ENCODE results near the gene AARS2.

Gene AARS2

DNA sequence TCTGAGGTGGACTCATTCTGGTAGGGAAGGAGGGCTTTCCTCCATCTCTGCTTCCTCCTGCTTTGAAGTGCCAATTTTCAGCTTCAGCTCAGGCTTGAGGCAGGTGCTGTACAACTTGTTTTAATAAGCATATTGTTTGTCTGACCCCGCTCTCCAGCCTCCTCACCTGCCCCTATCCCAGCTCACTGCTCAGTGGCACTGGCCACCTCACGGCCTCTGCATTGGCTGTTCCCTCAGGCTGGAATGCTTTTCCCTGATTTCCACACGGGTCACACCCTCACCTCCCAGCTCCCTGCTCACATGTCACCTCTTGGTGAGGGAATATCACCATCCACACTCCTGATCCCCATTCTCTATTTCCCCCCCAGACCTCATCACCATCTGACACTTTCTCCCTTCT lies 14.3 kb downstream of the AARS2 start:
- no peak for DNase-seq

GRCh38 chr6:44298055-44298803 lies 14.9 kb downstream of the AARS2 start:
- no peak for DNase-seq

DNA sequence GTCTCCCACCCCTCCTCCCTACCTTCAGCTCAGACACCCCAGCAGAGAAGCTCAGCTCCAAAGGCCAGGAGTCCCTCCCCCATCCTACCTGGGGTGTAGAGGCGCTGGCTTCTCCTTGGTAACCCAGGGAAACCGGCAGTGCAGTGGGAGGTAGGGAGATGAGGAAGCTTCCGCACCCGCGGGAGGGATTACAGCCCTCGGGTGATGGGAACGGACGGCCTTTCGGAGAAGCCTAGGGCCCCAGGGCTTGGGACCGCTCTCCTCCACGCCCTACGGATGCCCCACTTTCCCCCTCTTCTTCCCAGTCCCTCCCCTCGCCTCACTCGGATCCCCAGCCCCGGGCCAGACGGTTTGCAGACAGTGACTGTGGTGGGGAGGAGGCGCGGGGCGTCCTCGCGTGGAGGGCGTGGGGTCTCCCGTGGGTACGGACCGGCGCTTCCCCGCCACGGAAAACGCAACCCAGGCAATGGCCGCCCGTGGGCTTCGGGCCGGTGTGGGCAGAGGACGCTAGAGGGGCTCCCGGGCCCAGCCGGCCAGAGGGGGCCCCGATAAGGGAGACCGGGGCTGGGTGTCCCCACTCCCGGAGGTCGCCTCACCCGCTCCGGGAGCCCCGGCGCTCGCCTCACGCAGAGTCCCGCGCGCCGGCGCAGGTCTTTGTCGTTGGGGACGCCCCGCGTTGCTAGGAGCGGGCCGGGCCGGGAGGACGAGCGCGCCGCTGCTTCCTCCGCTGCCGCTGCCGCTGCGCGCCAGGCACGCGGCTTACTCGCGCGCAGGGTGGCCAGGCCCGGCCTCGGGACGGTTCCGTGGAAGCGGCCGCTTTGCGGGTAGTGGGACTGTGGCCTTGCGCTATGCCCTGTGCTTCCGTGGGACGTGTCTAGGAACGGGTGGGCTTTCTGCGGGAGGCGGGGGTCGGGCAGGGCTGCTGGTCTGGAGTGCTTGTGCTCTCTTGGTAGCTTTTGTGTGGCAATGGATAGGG lies 15.8 kb downstream of the AARS2 start:
- peak; percentile 30 for DNase-seq

DNA sequence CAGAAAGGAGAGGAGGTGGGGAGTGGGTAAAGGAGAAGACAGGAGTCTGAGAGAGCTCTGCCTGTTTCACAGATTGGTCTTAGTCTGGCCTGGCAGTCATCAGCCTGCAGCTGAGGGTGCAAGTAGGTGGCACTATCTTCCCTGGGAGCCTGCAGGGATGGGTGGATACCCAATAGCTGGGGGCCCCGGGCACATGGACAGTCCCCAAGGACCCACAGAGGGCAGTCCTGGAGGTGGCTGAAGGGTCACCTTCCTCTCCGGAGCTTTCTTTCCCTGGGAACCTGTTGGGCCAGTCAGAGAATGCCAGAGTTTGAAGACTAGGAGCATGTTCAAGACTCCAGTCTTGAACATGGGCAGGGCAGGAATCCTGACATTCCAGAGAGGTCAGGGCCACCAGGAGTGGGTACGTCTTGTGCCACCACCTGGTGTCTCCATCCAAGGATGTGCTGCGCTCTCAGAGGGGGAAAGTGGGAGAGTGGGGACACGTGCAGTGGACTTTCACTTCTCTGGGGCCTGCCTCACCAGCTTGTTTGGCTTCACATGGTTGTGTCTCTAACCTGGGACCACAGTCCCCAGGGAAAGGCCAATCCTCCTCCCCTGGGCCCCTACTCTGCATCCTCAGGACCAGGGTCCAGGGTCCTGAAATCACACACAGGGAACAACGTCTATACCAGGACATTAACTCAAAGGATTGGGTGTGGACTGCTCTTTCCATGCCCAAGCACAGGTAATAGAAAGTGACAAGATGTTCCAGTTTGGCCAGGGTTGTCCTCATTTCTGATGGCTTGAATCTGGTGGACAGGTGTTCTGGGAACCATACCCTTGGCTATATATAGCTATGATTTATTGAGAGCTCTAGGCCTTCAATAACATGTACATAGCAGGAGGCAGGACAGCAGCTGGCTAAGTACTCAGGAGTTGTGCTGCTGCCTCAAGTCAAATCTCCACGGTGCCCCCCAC lies 18.0 kb downstream of the AARS2 start:
- no peak for DNase-seq

GRCh38 chr6:44292661-44293365 lies 20.3 kb downstream of the AARS2 start:
- no peak for DNase-seq

DNA sequence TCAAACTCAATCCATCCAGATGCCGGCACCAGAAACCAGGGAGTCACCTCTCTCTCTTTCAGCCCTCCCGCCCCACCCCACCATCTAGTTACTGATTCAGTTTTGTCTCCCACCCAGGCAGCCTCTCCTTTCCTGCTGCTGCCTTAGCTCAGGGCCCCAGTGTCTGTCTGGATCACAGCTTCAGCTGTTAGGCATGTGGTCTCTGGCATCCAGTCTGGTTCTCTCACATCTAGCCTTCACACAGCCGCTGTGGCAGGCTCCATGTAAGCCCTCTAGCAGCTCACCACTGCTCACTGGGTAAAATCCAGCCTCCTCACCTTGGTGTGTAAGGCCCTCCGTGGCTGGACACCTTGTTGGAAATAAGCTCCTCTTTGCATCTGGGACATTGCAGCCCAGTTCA lies 21.3 kb downstream of the AARS2 start:
- no peak for DNase-seq

DNA sequence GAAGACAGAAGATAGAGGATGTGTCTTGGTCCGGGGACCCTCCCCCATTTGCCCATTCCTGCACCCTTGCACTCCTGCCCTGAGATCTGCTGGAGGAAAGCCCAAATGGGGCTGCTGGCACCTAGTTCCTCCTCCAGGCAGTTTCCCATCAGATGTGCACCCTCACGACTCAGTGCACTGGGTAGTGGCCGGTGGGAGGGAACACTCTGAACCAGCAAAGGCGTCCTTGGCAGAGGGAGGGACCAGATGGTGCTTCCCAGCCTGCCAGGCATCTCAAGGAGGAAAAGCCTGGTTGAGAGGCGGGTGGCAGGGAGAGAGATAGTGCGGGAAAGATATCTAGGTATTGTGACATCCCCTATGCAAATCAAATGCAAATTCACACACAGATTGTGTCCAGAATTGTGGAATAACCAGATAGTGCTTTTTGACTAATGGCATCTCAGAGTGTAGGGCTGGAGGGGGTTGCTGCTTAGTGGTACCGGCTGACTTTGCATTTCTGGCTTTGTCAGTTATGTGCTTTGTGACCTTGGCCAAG lies 23.4 kb downstream of the AARS2 start:
- DNase-seq, result no peak

GRCh38 chr6:44286747-44287146 lies 26.4 kb downstream of the AARS2 start:
- no peak for DNase-seq

GRCh38 chr6:44286285-44286565 lies 26.9 kb downstream of the AARS2 start:
- no peak for DNase-seq

DNA sequence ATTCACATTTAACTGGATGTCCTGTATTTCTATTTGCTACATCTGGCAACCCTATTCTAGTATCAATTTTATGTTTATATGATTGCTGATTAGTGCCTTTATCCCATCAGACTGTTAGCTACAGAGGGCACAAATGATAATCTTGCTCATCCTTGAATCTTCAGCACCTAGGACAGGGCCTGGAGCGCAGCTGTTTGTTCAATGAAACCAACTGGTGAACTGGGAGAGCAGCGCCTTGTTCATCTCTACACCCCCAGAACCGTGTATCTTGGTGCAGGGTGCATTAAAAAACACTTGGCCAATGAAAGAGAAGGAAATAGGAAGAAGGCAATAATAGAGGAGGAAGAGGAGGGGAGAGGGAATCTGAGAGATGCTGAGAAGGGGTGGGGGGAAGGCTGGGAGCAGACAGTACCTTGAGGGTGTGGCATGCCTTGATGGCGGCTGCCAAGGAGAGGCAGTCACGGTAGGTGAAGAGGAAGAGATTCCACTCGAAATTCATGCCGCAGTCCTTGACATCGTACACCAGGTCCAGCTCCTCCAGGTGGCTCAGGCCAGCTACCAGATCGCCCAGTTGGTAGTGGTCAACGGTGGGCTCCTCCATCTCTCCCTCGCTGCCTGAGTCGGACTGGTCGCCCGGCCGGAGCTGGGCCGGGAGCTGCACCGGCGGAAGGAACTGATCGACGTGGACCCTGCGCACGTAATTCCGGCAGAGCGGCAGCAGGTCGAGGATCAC lies 27.4 kb downstream of the AARS2 start:
- no peak for DNase-seq

DNA sequence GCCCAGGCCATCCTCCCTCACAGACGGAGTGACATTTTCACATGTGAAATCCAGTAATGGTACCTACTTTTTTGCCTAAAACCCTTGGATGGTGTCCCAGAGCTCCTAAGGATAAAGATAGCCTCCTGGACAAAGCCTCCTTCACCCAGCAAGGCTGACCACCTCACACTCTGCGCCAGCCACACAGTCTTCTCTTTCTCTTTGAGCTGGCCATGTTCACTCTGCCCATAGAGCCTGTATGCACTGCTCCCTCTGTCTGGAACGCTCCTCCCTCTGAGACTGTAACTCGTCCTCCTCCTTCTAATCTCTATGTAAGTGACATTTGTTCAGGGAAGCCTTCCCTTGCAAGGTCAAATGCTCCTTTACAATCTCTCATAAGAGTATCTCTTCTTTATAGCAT lies 28.3 kb downstream of the AARS2 start:
- no peak for DNase-seq

GRCh38 chr6:44284121-44284520 lies 29.0 kb downstream of the AARS2 start:
- no peak for DNase-seq

- DNase-seq, result no peak
Observed at GRCh38 chr6:44278774-44279697, 34.1 kb downstream of the AARS2 start.

- no peak for DNase-seq
Observed at GRCh38 chr6:44278315-44278714, 34.8 kb downstream of the AARS2 start.

DNA sequence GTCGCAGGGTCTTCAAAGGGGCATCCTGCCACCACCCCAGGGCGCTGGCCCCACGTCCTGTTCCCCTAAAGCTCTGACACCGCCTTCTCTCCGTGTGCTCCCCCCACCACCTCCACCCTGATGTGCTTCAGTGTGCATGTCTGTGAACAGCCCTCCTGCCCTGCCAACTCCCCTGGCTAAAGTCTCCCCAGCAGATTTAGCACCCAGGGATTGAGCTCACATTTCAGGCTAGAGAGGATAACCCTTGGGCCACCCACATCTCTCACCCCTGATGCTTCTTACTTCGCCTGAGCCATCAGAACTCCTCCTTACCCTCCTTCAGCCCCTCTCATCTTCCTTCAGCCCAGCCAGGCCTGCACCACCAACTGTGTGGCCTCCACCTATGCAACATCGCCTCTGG lies 35.4 kb downstream of the AARS2 start:
- no peak for DNase-seq

GRCh38 chr6:44276667-44277640 lies 36.2 kb downstream of the AARS2 start:
- DNase-seq, result no peak

GRCh38 chr6:44275749-44276648 lies 37.1 kb downstream of the AARS2 start:
- DNase-seq, result no peak

DNA sequence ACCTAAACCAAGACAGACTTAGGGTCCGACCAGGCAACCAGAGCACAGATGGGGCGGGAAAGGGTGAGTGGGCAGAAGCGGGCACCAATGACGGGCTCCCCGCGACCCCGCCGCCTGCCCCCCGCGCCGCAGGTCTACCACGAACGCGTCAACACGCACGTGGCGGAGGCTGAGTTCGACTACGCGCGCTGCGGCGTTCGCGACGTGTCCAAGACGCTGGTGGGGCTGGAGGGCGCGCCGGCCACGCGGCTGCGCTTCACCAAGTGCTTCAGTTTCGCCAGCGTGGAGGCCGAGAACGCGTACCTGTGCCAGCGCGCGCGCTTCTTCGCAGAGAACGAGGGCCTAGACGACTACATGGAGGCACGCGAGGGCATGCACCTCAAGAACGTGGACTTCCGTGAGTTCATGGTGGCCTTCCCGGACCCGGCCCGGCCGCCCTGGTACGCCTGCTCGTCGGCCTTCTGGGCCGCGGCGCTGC lies 37.8 kb downstream of the AARS2 start:
- no peak for DNase-seq
